HG02938 (cell line): ENCODE data around the gene DNTTIP2.
A peak's percentile ranks its signal among the peaks of the same experiment; 100 is the strongest.
"Not testable (repeated sequence)": the region's sequence is repeated elsewhere in the genome, so short reads cannot be mapped to it uniquely, and the experiment has no call there.

ENCODE experiments used
- ATAC-seq: cut with Tn5 transposase; IDR thresholded peaks from one replicate; pipeline ENCODE4 v1.9.1; 2021; ENCODE audit warnings: mild to moderate bottlenecking, moderate library complexity; ENCODE audit not compliant: unreplicated experiment

The DNTTIP2 gene, protein sequence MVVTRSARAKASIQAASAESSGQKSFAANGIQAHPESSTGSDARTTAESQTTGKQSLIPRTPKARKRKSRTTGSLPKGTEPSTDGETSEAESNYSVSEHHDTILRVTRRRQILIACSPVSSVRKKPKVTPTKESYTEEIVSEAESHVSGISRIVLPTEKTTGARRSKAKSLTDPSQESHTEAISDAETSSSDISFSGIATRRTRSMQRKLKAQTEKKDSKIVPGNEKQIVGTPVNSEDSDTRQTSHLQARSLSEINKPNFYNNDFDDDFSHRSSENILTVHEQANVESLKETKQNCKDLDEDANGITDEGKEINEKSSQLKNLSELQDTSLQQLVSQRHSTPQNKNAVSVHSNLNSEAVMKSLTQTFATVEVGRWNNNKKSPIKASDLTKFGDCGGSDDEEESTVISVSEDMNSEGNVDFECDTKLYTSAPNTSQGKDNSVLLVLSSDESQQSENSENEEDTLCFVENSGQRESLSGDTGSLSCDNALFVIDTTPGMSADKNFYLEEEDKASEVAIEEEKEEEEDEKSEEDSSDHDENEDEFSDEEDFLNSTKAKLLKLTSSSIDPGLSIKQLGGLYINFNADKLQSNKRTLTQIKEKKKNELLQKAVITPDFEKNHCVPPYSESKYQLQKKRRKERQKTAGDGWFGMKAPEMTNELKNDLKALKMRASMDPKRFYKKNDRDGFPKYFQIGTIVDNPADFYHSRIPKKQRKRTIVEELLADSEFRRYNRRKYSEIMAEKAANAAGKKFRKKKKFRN

DNA sequence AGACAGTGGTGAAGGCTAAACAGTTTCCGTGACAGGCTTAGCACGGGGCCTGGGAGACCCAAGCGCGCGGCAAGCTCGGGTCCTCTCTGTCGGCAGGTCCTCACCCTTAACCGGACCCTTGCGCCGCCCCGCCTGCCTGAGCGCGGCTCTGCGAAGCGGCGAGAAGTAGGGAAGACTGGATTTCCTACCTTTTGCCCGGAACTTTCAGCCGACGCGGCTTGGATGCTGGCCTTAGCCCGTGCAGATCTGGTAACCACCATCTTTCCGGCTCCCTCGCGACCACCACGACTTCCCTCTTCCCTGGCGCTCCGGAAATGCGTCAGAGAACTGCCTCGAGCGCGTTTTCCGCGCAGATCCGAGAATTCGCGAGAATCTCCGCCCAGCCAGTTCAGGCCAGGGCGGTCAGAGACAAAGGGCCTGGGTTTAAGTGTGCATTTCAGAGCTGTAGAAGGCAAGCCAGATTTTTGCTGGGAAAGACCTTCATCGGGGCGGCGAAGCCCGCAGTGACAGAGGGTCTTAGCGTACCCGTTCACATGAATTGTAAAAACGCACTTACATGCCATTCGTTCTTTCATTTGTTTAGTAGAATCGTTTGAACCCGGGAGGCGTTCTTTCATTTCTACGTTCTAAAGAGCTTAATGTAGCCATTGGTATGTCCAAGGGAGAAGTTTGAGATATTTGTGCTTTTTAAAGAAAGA is at the start of gene DNTTIP2:
DNTTIP2 (minus strand) TSS at position 318 of the 698 bp plus-strand sequence; CDS start at position 260, 58 bp downstream.
- ATAC-seq, result peak; percentile 89

DNA sequence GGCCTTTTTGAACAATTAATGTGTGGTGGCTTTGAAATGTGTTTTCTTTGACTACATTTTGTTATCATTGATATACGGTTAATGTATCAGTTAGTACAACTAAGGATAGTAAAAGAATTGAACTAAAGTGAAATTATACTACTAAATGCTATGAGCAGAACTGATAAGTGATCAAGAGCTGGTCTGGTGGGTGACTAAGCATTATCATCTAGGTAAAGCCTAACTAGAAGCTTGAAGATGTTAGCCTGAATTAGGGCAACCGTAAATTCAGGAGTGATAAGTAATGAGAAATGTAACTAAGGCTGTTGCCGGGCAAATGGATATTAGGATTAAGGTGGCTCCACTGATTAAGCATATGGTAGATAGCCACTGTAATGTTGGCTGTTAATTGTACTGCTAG is 46.2 kb upstream of the DNTTIP2 start:
- ATAC-seq, result no peak

DNA sequence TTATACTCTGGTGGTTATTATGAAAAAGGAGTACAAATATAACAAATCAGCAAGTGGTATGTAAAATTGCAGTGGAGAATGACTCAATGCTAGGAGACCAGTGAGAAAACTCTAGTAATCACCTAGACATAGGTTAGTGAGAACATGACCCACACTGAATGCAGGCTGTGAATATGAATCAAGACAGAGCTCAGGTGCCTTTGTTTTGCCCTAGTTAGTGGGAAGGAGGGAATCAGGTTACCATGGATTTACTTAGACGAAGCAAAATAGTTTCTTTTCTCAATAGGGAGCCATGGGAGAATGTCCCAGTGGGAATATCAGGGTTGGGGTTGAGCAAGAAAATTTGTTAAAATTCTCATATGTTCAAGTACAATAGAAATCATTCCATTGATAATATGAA is 40.8 kb upstream of the DNTTIP2 start:
- ATAC-seq, result no peak

DNA sequence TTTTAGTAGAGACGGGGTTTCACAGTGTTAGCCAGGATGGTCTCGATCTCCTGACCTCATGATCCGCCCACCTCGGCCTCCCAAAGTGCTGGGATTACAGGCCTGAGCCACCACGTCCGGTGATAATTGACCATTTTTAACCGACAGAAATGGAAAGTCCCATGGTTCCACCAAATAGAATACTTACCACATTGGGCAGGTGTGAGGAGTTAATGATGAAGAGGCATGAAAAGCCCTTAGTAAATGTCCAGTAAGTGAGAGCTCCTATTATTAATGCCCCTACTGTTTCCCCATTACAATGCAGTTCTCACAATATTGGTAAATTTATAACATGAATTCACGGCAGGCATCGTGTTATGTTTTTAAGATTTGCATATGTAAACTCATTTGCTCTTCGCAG is 38.3 kb upstream of the DNTTIP2 start:
- no peak for ATAC-seq

DNA sequence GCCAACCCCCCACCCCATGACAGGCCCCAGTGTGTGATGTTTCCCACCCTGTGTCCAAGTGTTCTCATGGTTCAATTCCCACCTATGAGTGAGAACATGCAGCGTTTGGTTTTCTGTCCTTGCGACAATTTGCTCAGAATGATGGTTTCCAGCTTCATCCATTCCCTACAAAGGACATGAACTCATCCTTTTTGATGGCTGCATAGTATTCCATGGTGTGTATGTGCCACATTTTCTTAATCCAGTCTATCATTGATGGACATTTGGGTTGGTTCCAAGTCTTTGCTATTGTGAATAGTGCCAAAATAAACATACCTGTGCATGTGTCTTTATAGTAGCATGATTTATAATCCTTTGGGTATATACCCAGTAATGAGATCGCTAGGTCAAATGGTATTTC is 31.9 kb upstream of the DNTTIP2 start:
- ATAC-seq, result not testable (repeated sequence)

DNA sequence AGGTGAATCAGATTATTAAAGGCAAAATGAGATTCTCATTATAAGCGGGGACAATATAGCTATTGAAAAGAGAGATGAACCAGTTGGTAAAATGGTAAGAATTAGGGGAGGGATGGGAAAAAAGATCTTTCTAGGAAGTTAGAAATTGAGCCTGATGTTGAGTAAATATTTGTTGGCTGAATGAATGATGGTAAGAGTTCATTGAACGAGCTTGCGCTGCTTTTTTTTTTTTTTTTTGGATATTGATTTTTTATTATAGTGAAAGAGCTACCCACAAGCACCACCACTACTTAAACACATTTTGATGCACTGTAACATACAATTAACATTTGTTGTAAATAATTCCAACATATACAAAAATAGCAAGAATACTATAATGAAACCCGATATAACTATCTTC is 31.3 kb upstream of the DNTTIP2 start:
- no peak for ATAC-seq

DNA sequence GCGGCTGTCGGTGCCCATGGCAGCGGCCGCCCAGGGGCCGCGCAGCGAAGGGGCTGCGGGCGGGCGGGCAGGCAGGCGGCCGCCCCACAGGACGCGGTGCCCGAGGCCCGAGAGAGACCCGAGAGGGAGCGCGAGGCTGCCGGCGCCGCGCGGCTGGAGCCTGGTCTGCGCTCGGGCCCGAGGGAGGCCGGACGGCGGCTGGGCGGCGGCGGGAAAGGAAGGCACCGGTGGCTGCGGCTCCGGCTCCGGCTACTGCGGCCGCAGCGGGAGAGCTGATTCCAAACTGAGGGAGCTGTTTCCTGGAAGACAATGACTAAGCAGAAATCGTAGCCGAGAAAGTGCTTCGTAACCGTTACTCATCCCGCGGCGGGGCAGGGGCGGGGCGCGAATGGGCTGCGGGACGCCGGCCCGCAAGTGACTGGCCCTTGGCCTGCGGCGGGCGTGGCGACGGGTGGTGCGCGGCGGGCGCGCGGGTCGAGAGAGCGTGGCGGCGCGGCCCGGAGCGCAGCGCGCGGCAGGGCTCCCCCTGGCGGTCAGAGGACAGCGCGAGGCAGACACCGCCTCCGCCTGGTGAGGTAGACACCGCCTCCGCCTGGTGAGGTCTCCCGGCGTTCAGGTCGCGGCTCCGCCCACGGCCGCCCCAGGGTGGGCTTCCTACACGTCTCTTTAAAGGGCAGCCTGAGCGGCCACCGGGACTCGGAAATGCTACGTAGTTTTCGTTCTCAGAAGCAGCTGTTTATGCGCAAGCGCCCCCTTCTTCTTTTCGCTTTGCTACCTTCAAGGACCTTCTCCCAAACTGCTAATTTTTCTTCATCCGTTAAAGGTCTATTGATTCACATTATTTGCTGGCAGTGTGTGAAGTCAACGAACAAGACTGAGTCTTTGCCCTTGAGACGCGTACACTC is 30.4 kb upstream of the DNTTIP2 start, which contains the start of gene GCLM:
GCLM (minus strand) TSS at position 285 of the 905 bp plus-strand sequence; CDS start at position 18, 267 bp downstream.
- peak; percentile 93 for ATAC-seq

DNA sequence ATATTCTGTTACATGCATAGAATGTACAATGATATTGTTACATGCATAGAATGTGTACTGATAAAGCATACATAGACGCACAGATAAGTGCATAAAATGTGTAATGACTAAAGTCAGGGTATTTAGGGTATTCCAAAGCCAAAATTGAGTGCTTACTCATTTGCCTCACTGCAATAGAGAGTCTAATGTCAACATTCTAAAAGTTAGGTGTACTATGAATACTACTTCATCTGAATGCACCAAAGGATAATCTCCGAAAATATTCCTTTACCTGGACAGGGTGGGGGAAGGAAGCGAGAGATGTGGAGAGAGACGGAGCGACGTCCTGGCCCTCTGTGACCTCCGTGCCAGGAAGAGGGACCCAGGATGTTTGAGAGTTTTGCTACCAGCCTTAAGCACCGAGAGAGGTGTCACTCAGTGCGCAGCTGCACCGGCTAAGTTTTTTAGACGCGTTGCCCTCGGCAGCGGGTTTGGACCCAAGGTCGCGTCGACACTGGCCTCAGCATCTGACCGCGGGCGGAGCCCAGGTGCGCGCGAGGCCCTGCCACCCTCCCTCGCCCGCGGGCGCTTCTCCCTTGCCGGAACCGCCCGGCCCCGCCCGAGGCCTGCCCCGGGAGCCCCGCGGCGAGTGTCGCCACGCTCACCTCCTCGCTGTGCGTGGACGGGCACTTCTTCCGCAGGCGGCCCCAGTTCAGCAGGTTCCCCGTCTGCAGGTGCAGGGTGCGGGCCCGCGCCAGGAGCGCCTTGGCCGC is 29.6 kb upstream of the DNTTIP2 start:
- peak; percentile 40 for ATAC-seq

DNA sequence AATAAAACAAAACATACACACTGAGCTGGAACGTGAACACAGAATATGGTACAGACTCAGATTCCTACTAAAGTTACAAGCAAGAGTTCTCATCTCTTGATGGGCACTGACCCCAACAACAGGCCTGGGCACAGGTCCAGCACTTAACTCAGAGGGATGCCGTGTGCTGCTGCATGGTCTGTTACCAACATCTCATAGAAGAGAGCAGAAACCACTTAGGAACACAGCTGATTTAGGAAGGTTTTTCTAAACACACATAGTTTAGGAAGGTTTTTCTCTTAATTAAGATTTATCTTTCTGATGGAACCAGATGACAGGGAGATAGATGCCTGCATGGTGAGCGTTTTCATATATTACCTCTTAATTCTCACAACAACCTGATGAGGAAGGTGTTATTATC is 28.7 kb upstream of the DNTTIP2 start:
- no peak for ATAC-seq

- no peak for ATAC-seq
These were observed 27.5 kb upstream of the DNTTIP2 start for GRCh38 chr1:93906480-93906879.

- no peak for ATAC-seq
These were observed 26.7 kb upstream of the DNTTIP2 start for GRCh38 chr1:93905734-93906133.

- no peak for ATAC-seq
These were observed 26.0 kb upstream of the DNTTIP2 start for GRCh38 chr1:93905051-93905450.

- ATAC-seq, result no peak
These were observed 25.2 kb upstream of the DNTTIP2 start for GRCh38 chr1:93904228-93904627.

DNA sequence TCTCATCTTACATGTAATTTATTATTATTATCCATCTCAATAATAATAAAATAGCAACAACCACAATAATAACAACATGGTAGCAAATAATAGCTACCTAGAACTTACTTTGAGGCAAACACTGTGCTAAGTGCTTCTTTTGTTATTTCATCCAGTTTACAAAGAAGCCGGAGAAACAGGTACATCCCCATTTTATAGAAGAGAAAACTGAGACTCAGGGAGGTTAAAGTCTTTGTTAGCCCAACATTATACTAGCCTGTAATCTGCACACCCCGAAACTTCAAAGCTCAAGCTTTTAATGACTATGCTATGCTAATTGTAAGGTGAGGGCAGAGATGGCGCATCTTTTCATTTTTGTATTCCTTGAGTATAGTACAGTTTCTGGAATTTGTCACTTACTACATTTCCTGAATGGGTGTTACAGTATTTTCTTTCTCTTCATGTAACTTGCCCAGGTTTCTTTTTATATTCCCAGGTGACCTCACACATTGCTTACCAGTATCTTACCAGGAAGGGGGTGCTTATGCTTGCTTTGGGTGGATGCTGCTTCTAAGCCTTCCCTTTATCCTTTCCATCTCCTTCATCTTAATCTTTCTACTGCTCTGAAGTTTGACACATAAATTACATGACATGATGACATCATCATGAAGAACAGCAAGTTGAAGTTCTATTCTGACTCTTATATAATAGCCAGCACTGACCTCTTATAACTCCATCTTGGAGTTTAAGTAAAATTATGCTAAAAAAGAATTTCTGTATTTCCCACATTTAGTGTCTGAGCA is 21.9 kb upstream of the DNTTIP2 start:
- ATAC-seq, result no peak

GRCh38 chr1:93899543-93900207 is 20.7 kb upstream of the DNTTIP2 start:
- no peak for ATAC-seq

GRCh38 chr1:93888900-93889299 is 9.9 kb upstream of the DNTTIP2 start:
- no peak for ATAC-seq

- ATAC-seq, result no peak
These were observed 3.3 kb upstream of the DNTTIP2 start for GRCh38 chr1:93882269-93882668.

GRCh38 chr1:93880731-93881130 is 1.7 kb upstream of the DNTTIP2 start:
- no peak for ATAC-seq
